Activated CD8-positive, alpha-beta memory T cell treated with anti-CD3 and anti-CD28 coated beads, Interleukin-2, amount 10 ng/mL, durations not matched to agents 7 days and 5 days (primary cell): ENCODE data around the gene UBXN4. TPM values are rescaled to one million over a fixed set of nuclear protein-coding genes. Genes with fewer than 3 reads are reported as not detected.
"Not testable (repeated sequence)": the region's sequence is repeated elsewhere in the genome, so short reads cannot be mapped to it uniquely, and the experiment has no call there.

Experiments used
- ATAC-seq: fragments of 150-1000 bp; cut with Tn5 transposase; one replicate; pipeline ENCODE4 v1.10.0; 2021; ENCODE audit warnings: moderate library complexity
- CTCF ChIA-PET: fragments of 350-600 bp; sonication (Branson Sonifier 250); formaldehyde crosslinking; loops from one replicate; lab custom pipeline; 2021; ENCODE audit warnings: antibody characterized with exemption; lab: Charles Lee
- DNase-seq: peaks from one replicate; pipeline ENCODE4 v3.0.0-alpha.2; 2020
- H3K27ac Mint-ChIP-seq: one replicate; pipeline ENCODE4 v1.8.0; 2021; ENCODE audit warnings: mild to moderate bottlenecking, mixed read lengths
- H3K27me3 Mint-ChIP-seq: one replicate; pipeline ENCODE4 v1.8.0; 2021; ENCODE audit warnings: mixed read lengths
- H3K36me3 Mint-ChIP-seq: one replicate; pipeline ENCODE4 v1.8.0; 2021; ENCODE audit warnings: mild to moderate bottlenecking, mixed read lengths
- H3K4me1 Mint-ChIP-seq: one replicate; pipeline ENCODE4 v1.8.0; 2021; ENCODE audit warnings: mixed read lengths
- H3K4me3 Mint-ChIP-seq: one replicate; pipeline ENCODE4 v1.8.0; 2021; ENCODE audit warnings: mild to moderate bottlenecking, moderate library complexity, mixed read lengths
- H3K9me3 Mint-ChIP-seq: one replicate; pipeline ENCODE4 v1.8.0; 2022; ENCODE audit warnings: low read depth, mixed read lengths
- total RNA-seq, 2 experiments: library from RNA; stranded (reverse); gene quantifications; one replicate each; pipeline ENCODE4 v1.2.3, GENCODE V29; 2021

Gene UBXN4
- total RNA-seq, 2 experiments from 2014 or later = 105 to 112 TPM

- no peak overlapping the region for H3K4me3 Mint-ChIP-seq
- peaks cover 31% of the 10 kb centered on the region for H3K36me3 Mint-ChIP-seq
- ATAC-seq (peak; percentile 87), DNase-seq (peak; percentile 87)
- peaks cover 13% of the 10 kb centered on the region for H3K9me3 Mint-ChIP-seq
- no peaks in the 10 kb centered on the region for H3K27me3 Mint-ChIP-seq
- H3K4me1 Mint-ChIP-seq = peaks cover 16% of the 10 kb centered on the region
- CTCF ChIA-PET = interaction anchor here (0.6 to 6.1 kb wide), 43 partner anchors 9 to 837 kb away, joined by 3 to 42 read pairs (median 4); partner anchors contain the start of gene MCM6
- H3K27ac Mint-ChIP-seq = no peak overlapping the region
Measured at GRCh38 chr2:135797497-135798274, 56.0 kb downstream of the UBXN4 start.

- DNase-seq (no peak), ATAC-seq (no peak)
- CTCF ChIA-PET = interaction anchor here (0.6 to 6.1 kb wide), 31 partner anchors 8 to 838 kb away, joined by 3 to 42 read pairs (median 5); partner anchors contain the start of gene MCM6
- Mint-ChIP-seq H3K9me3 (peaks cover 13% of the 10 kb centered on the region), H3K36me3 (peaks cover 33% of the 10 kb centered on the region), H3K27ac (no peak overlapping the region), H3K4me3 (no peak overlapping the region), H3K4me1 (peaks cover 12% of the 10 kb centered on the region), H3K27me3 (no peaks in the 10 kb centered on the region)
Measured at GRCh38 chr2:135798275-135798705, 56.6 kb downstream of the UBXN4 start.

- H3K9me3 Mint-ChIP-seq = peaks cover 13% of the 10 kb centered on the region
- CTCF ChIA-PET = interaction anchor here (0.9 to 6.1 kb wide), 17 partner anchors 12 to 810 kb away, joined by 3 to 42 read pairs (median 6); no protein-coding TSS in a partner anchor
- peaks cover 34% of the 10 kb centered on the region for H3K36me3 Mint-ChIP-seq
- DNase-seq (no peak), ATAC-seq (no peak)
- H3K27me3 Mint-ChIP-seq = no peaks in the 10 kb centered on the region
- H3K4me1 Mint-ChIP-seq = peaks cover 12% of the 10 kb centered on the region
- no peak overlapping the region for H3K27ac Mint-ChIP-seq
- no peak overlapping the region for H3K4me3 Mint-ChIP-seq
Measured at GRCh38 chr2:135798762-135799161, 57.1 kb downstream of the UBXN4 start.

- peaks cover 9% of the 10 kb centered on the region for H3K4me1 Mint-ChIP-seq
- CTCF ChIA-PET = interaction anchor here (4.7 to 6.1 kb wide), 2 partner anchors 11 to 14 kb away, joined by 38 to 42 read pairs; no protein-coding TSS in a partner anchor
- no peaks in the 10 kb centered on the region for H3K27me3 Mint-ChIP-seq
- H3K9me3 Mint-ChIP-seq = peaks cover 13% of the 10 kb centered on the region
- no peak overlapping the region for H3K4me3 Mint-ChIP-seq
- H3K27ac Mint-ChIP-seq = no peak overlapping the region
- peaks cover 34% of the 10 kb centered on the region for H3K36me3 Mint-ChIP-seq
- no peak for ATAC-seq
- no peak for DNase-seq
Measured at GRCh38 chr2:135799738-135800137, 58.1 kb downstream of the UBXN4 start.

- peaks cover 34% of the 10 kb centered on the region for H3K36me3 Mint-ChIP-seq
- ATAC-seq = no peak
- no peak overlapping the region for H3K4me3 Mint-ChIP-seq
- peaks cover 13% of the 10 kb centered on the region for H3K9me3 Mint-ChIP-seq
- peaks cover 4% of the 10 kb centered on the region for H3K4me1 Mint-ChIP-seq
- H3K27me3 Mint-ChIP-seq = no peaks in the 10 kb centered on the region
- H3K27ac Mint-ChIP-seq = no peak overlapping the region
- DNase-seq = no peak
- CTCF ChIA-PET = interaction anchor here (1.3 to 6.1 kb wide), 3 partner anchors 8 to 15 kb away, joined by 3 to 42 read pairs (median 38); no protein-coding TSS in a partner anchor
Measured at GRCh38 chr2:135800513-135801460, 59.1 kb downstream of the UBXN4 start.

- DNase-seq (no peak), ATAC-seq (no peak)
- CTCF ChIA-PET = interaction anchor here (1.0 to 1.3 kb wide), 3 partner anchors 10 to 582 kb away, joined by 3 read pairs; no protein-coding TSS in a partner anchor
- no peak overlapping the region for H3K4me3 Mint-ChIP-seq
- no peaks in the 10 kb centered on the region for H3K27me3 Mint-ChIP-seq
- H3K4me1 Mint-ChIP-seq = peaks cover 3% of the 10 kb centered on the region
- H3K36me3 Mint-ChIP-seq = peaks cover 34% of the 10 kb centered on the region
- peaks cover 13% of the 10 kb centered on the region for H3K9me3 Mint-ChIP-seq
- H3K27ac Mint-ChIP-seq = no peak overlapping the region
Measured at GRCh38 chr2:135802350-135802749, 60.7 kb downstream of the UBXN4 start.

- no peak overlapping the region for H3K4me3 Mint-ChIP-seq
- H3K9me3 Mint-ChIP-seq = peaks cover 13% of the 10 kb centered on the region
- H3K27me3 Mint-ChIP-seq = no peaks in the 10 kb centered on the region
- peaks cover 32% of the 10 kb centered on the region for H3K36me3 Mint-ChIP-seq
- H3K4me1 Mint-ChIP-seq = no peaks in the 10 kb centered on the region
- CTCF ChIA-PET = interaction anchor here (1.0 kb wide), 1 partner anchor 17 kb away, joined by 3 read pairs; no protein-coding TSS in a partner anchor
- no peak overlapping the region for H3K27ac Mint-ChIP-seq
- no peak for ATAC-seq
- DNase-seq = no peak
Measured at GRCh38 chr2:135803278-135803677, 61.6 kb downstream of the UBXN4 start.

GRCh38 chr2:135807874-135808273, 66.2 kb downstream of the UBXN4 start:
- H3K27ac Mint-ChIP-seq, H3K4me3 Mint-ChIP-seq, H3K9me3 Mint-ChIP-seq, H3K4me1 Mint-ChIP-seq, H3K27me3 Mint-ChIP-seq, ATAC-seq, DNase-seq: not testable (repeated sequence)
- H3K36me3 Mint-ChIP-seq = peaks cover 19% of the 10 kb centered on the region
- CTCF ChIA-PET = interaction anchor here (1.0 to 7.2 kb wide), 2 partner anchors 10 to 782 kb away, joined by 3 to 42 read pairs; no protein-coding TSS in a partner anchor

- H3K36me3 Mint-ChIP-seq = peaks cover 20% of the 10 kb centered on the region
- H3K4me3 Mint-ChIP-seq = no peak overlapping the region
- H3K27ac Mint-ChIP-seq = no peak overlapping the region
- H3K4me1 Mint-ChIP-seq = peaks cover 2% of the 10 kb centered on the region
- ATAC-seq (no peak), DNase-seq (no peak)
- no peaks in the 10 kb centered on the region for H3K27me3 Mint-ChIP-seq
- peaks cover 1% of the 10 kb centered on the region for H3K9me3 Mint-ChIP-seq
- CTCF ChIA-PET = interaction anchor here (7.2 kb wide), 1 partner anchor 15 kb away, joined by 42 read pairs; no protein-coding TSS in a partner anchor
Measured at GRCh38 chr2:135812907-135813511, 71.4 kb downstream of the UBXN4 start.

GRCh38 chr2:135815269-135815668, 73.6 kb downstream of the UBXN4 start:
- Mint-ChIP-seq H3K27ac (no peak overlapping the region), H3K27me3 (no peaks in the 10 kb centered on the region), H3K36me3 (peaks cover 22% of the 10 kb centered on the region), H3K9me3 (peaks cover 1% of the 10 kb centered on the region), H3K4me1 (peaks cover 17% of the 10 kb centered on the region), H3K4me3 (no peak overlapping the region)
- DNase-seq (no peak), ATAC-seq (no peak)
- CTCF ChIA-PET = interaction anchor here (1.6 kb wide), 1 partner anchor 17 kb away, joined by 3 read pairs; no protein-coding TSS in a partner anchor

- CTCF ChIA-PET = interaction anchor here (1.1 kb wide), 1 partner anchor 96 kb away, joined by 3 read pairs; no protein-coding TSS in a partner anchor
- Mint-ChIP-seq H3K27me3 (no peaks in the 10 kb centered on the region), H3K4me3 (no peak overlapping the region), H3K36me3 (peaks cover 24% of the 10 kb centered on the region), H3K27ac (no peak overlapping the region), H3K9me3 (peaks cover 5% of the 10 kb centered on the region), H3K4me1 (peaks cover 35% of the 10 kb centered on the region)
- DNase-seq = no peak
- ATAC-seq = no peak
Measured at GRCh38 chr2:135817466-135817865, 75.8 kb downstream of the UBXN4 start.

GRCh38 chr2:135817951-135818350, 76.3 kb downstream of the UBXN4 start:
- Mint-ChIP-seq H3K27me3 (no peaks in the 10 kb centered on the region), H3K9me3 (peaks cover 9% of the 10 kb centered on the region), H3K4me3 (no peak overlapping the region), H3K27ac (no peak overlapping the region), H3K4me1 (peaks cover 39% of the 10 kb centered on the region), H3K36me3 (peaks cover 28% of the 10 kb centered on the region)
- no peak for ATAC-seq
- CTCF ChIA-PET = interaction anchor here (0.6 to 1.6 kb wide), 2 partner anchors 20 to 31 kb away, joined by 4 to 5 read pairs; no protein-coding TSS in a partner anchor
- no peak for DNase-seq
